Stomach (tissue), 9 donors: ENCODE results near the gene RSAD1. TPM values are rescaled to one million over a fixed set of nuclear protein-coding genes. Genes with fewer than 3 reads are reported as not detected.

ENCODE experiments used
- DNase-seq, 2 donors: peaks; one replicate each; pipeline versions ENCODE4 v3.0.0 to v3.0.0-alpha.2; 2013 to 2019
- H3K27ac ChIP-seq, 5 donors: fragments of 200-600 bp in 4 of 5; sonication (generic) in 4 of 5; one replicate each; pipeline ENCODE4 v1.5.1; 2013 to 2019; ENCODE audit warnings: mild to moderate bottlenecking in 1 of 5, moderate library complexity in 1 of 5
- H3K27me3 ChIP-seq, 3 donors: fragments of 200-600 bp; sonication (generic); one replicate each; pipeline ENCODE4 v1.5.1; 2017 to 2019; ENCODE audit warnings: mixed run types in 1 of 3
- H3K36me3 ChIP-seq, 4 donors: fragments of 200-600 bp; sonication (generic); 1 replicate in 3 of 4; 2 replicates in 1 of 4; pipeline ENCODE4 v1.5.1; 2016 to 2019
- H3K4me1 ChIP-seq, 4 donors: fragments of 200-600 bp; sonication (generic); one replicate each; pipeline ENCODE4 v1.5.1; 2016 to 2019
- H3K4me3 ChIP-seq, 4 donors: fragments of 200-600 bp; sonication (generic) in 3 of 4; one replicate each; pipeline ENCODE4 v1.5.1; 2016 to 2019; ENCODE audit warnings: mild to moderate bottlenecking in 1 of 4
- H3K9me3 ChIP-seq, 4 donors: fragments of 200-600 bp; sonication (generic); one replicate each; pipeline ENCODE4 v1.5.1; 2016 to 2019
- EP300 ChIP-seq: sonication (generic); formaldehyde crosslinking; IDR thresholded peaks from one replicate; pipeline ENCODE4 v1.6.1; 2017; ENCODE audit warnings: antibody characterized with exemption
- POLR2A ChIP-seq, 4 donors: fragments of 450-650 bp; IDR thresholded peaks; one replicate each; pipeline ENCODE4 v1.6.1; 2016; ENCODE audit warnings: antibody characterized with exemption in 4 of 4, control low read depth in 2 of 4, mild to moderate bottlenecking in 1 of 4, moderate library complexity in 1 of 4
- POLR2AphosphoS5 ChIP-seq, 3 donors: sonication (generic); formaldehyde crosslinking; IDR thresholded peaks; one replicate each; pipeline ENCODE4 v1.6.1; 2016; ENCODE audit warnings: antibody characterized with exemption in 3 of 3
- WGBS, 5 donors: extraction: QIAGEN DNeasy Blood & Tissue Kit in 3 of 5; methylation state at CpG; one replicate each; pipeline versions ENCODE4 v1.1.5 to v1.1.7; 2013 to 2018; 5-methylcytosine and 5-hydroxymethylcytosine counted together
- intact Hi-C: fragments of 100-400 bp; cut with DNase I; formaldehyde crosslinking; loops from one replicate; pipeline ENCODE4 v1.15.1; 2023; ENCODE audit warnings: low total_unique reads
- polyA plus RNA-seq, 3 donors: library from polyadenylated mRNA; stranded (reverse); fragments of 200-250 nt; gene quantifications; one replicate each; pipeline ENCODE4 v1.2.3, GENCODE V29; 2013
- total RNA-seq, 5 donors: library from RNA; depleted of rRNA; stranded (reverse); fragments of >200 nt; gene quantifications; one replicate each; pipeline versions ENCODE4 v1.1.0 to v1.2.3, GENCODE V29; 2014 to 2016
- TF ChIP-seq, protein P1 (sequence below), 7 experiments: fragments of 450-650 bp in 4 of 7; fragments of 200-600 bp in 3 of 7; sonication (generic) in 3 of 7; IDR thresholded peaks; one replicate each; pipeline ENCODE4 v1.5.1; 2016 to 2019; ENCODE audit warnings: antibody characterized with exemption in 7 of 7, control low read depth in 2 of 7, mild to moderate bottlenecking in 1 of 7
- donor health status: healthy with polysubstance abuse.
- donor health status: Bipolar disorder and iron deficiency.
- donor health status: healthy.

Gene RSAD1
- total and polyA plus RNA-seq, 8 donors: 18.7 to 54.8 (median 26.3) TPM

DNA sequence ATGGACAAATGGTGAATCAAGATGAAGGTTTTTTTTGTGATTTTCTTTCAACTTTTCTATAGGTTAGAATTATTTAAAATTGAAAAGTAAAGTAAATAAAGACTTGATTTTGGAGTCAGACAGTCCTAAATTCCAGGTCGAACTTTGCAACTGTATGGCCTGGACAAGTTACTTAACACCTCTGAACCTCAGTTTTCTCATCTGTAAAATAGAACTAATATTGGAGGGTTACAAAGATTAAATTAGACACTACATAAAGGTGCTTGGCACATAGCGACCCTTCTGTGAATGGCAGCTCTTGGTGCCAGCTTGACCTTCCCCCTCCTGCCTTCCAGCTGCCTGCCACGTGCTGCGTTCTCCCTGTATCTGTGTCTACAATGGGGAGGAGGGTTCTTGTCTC, 3.0 kb downstream of the RSAD1 start:
- Histone ChIP-seq H3K4me1 (peaks cover 19 to 59% (median 41%) of the 10 kb centered on the region in 4 donors), H3K36me3 (peaks cover 25 to 44% (median 43%) of the 10 kb centered on the region in 4 donors), H3K27ac (peak overlapping the region in 4 of 5 donors; percentile 75 to 91 (median 80)), H3K27me3 (no peaks in the 10 kb centered on the region), H3K4me3 (no peak overlapping the region), H3K9me3 (no peaks in the 10 kb centered on the region)
- 51 to 77% (median 55%) methylated on average over 4 of the region's 4 CpGs for WGBS, 5 donors
- intact Hi-C loops: loop anchor here (10.0 kb wide), 1 partner anchor 53 kb away; the partner anchor contains the start of gene EPN3
- DNase-seq: no peak
- TF ChIP-seq EP300 (no peak), POLR2A (IDR thresholded peaks at IDR 0.05) (no peak), POLR2AphosphoS5 (IDR thresholded peaks at IDR 0.05) (no peak)
- TF ChIP-seq, protein P1, sequence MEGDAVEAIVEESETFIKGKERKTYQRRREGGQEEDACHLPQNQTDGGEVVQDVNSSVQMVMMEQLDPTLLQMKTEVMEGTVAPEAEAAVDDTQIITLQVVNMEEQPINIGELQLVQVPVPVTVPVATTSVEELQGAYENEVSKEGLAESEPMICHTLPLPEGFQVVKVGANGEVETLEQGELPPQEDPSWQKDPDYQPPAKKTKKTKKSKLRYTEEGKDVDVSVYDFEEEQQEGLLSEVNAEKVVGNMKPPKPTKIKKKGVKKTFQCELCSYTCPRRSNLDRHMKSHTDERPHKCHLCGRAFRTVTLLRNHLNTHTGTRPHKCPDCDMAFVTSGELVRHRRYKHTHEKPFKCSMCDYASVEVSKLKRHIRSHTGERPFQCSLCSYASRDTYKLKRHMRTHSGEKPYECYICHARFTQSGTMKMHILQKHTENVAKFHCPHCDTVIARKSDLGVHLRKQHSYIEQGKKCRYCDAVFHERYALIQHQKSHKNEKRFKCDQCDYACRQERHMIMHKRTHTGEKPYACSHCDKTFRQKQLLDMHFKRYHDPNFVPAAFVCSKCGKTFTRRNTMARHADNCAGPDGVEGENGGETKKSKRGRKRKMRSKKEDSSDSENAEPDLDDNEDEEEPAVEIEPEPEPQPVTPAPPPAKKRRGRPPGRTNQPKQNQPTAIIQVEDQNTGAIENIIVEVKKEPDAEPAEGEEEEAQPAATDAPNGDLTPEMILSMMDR (IDR thresholded peaks at IDR 0.05): no peak

DNA sequence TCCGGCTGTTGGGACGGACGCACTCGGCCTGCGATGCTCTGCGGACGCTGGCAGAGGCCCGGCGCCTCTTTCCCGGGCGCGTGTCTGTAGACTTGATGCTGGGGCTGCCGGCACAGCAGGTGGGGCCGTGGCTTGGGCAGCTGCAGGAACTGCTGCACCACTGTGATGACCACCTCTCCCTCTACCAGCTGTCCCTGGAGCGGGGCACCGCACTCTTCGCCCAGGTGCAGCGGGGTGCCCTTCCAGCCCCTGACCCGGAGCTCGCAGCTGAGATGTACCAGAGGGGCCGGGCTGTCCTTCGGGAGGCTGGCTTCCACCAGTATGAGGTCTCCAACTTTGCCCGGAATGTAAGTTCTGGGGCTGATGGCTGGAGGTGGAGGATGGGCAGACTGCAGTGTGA, 3.5 kb downstream of the RSAD1 start:
- no peak for TF ChIP-seq POLR2A (IDR thresholded peaks at IDR 0.05)
- TF ChIP-seq, protein P1 (IDR thresholded peaks at IDR 0.05): no peak
- TF ChIP-seq POLR2AphosphoS5 (IDR thresholded peaks at IDR 0.05): no peak
- no peak for TF ChIP-seq EP300
- no peak overlapping the region for H3K4me3 ChIP-seq
- H3K4me1 ChIP-seq: peaks cover 19 to 59% (median 41%) of the 10 kb centered on the region in 4 donors
- intact Hi-C loops: loop anchor here (10.0 kb wide), 1 partner anchor 53 kb away; the partner anchor contains the start of gene EPN3
- H3K36me3 ChIP-seq: peaks cover 25 to 47% (median 46%) of the 10 kb centered on the region in 4 donors
- H3K27me3 ChIP-seq: no peaks in the 10 kb centered on the region
- H3K27ac ChIP-seq: peak overlapping the region in 4 of 5 donors; percentile 75 to 91 (median 80)
- H3K9me3 ChIP-seq: no peaks in the 10 kb centered on the region
- DNase-seq: no peak
- 60 to 86% (median 81%) methylated on average over 1 to 23 of the region's 23 CpGs for WGBS, 5 donors

DNA sequence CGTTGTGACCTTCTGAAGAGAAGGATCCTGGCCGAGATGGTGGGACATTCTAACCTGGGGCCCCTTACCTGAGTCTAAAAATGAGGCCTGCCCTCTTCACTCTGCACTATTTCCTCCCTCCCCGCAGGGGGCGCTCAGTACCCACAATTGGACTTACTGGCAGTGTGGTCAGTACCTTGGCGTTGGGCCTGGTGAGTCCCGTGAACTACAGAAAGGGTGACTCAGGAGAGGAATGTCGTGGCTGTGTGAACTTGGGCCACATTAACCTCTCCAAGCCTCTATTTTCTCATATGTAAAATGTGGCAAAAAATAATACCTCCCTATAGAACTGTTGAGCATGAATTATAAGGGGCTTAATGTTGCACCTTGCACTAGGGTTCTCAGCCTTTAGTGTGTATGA, 3.9 kb downstream of the RSAD1 start:
- Histone ChIP-seq H3K27me3 (no peaks in the 10 kb centered on the region), H3K9me3 (no peaks in the 10 kb centered on the region), H3K27ac (peak overlapping the region; percentile 16 to 91 (median 77)), H3K4me3 (no peak overlapping the region), H3K36me3 (peaks cover 25 to 52% (median 49%) of the 10 kb centered on the region in 4 donors), H3K4me1 (peaks cover 19 to 57% (median 41%) of the 10 kb centered on the region in 4 donors)
- 0 to 10% (median 7%) methylated on average over 6 to 7 of the region's 7 CpGs for WGBS, 5 donors
- DNase-seq: peak; percentile 95 to 98
- intact Hi-C loops: loop anchor here (10.0 kb wide), 1 partner anchor 52 kb away; the partner anchor contains the start of gene EPN3
- TF ChIP-seq POLR2AphosphoS5 (IDR thresholded peaks at IDR 0.05) (peak; percentile 79 to 96 (median 80)), POLR2A (IDR thresholded peaks at IDR 0.05) (no peak), EP300 (peak; percentile 68)
- TF ChIP-seq, protein P1 (IDR thresholded peaks at IDR 0.05): peak in 5 of 7 experiments; percentile 79 to 97 (median 88)

DNA sequence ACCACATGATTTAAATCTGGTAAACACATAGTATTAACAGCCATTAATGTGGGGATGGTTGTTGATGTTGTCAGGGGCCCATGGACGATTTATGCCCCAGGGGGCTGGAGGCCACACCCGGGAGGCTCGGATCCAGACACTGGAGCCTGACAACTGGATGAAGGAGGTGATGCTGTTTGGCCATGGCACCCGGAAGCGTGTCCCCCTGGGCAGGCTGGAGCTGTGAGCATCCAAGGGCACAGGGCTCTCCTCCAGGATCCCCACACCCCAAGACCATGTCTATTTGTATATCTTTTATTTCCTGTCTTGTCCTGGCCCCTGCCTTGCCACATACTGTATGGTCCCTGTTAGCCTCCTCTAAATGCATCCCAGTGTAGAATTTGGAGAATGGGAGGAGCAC, 4.6 kb downstream of the RSAD1 start:
- Histone ChIP-seq H3K4me3 (no peak overlapping the region), H3K27me3 (no peaks in the 10 kb centered on the region), H3K36me3 (peaks cover 25 to 58% (median 53%) of the 10 kb centered on the region in 4 donors), H3K27ac (peak overlapping the region in 4 of 5 donors; percentile 75 to 91 (median 80)), H3K4me1 (peaks cover 18 to 49% (median 35%) of the 10 kb centered on the region in 4 donors), H3K9me3 (no peaks in the 10 kb centered on the region)
- intact Hi-C loops: loop anchor here (10.0 kb wide), 1 partner anchor 52 kb away; the partner anchor contains the start of gene EPN3
- WGBS, 5 donors: 74 to 84% (median 82%) methylated on average over 5 of the region's 5 CpGs
- TF ChIP-seq POLR2A (IDR thresholded peaks at IDR 0.05) (no peak), EP300 (no peak), POLR2AphosphoS5 (IDR thresholded peaks at IDR 0.05) (no peak)
- TF ChIP-seq, protein P1 (IDR thresholded peaks at IDR 0.05): no peak
- DNase-seq: no peak
